ENCODE data around the gene CCDC171.
"Not testable (repeated sequence)": the region's sequence is repeated elsewhere in the genome, so short reads cannot be mapped to it uniquely, and the experiment has no call there.

The CCDC171 gene

GRCh38 chr9:15693701-15694100, 140.9 kb downstream of the CCDC171 start:
- DNase-seq (ENCODE audit: low read depth, low spot score): no peak

DNA sequence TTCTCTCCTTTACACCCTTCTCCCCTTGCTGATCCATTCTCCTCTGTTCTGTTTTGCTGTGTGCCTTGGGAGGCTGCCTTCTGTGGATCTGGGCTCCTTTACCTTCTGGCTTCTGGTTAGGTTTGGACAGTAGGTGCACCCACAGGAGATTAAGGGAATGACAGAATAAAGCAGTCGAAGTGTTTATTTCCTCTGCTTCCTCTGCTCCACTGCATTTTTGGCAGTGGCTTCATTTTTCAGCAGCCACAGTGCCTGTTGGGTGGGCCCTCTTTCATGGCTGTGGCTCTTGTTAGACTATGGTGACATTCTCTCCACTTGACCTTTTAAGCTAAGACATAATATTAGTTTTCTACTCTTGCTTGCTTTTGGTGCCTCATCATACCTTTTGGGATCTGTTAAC, 144.1 kb downstream of the CCDC171 start:
- DNase-seq (ENCODE audit: low read depth, low spot score): no peak

DNA sequence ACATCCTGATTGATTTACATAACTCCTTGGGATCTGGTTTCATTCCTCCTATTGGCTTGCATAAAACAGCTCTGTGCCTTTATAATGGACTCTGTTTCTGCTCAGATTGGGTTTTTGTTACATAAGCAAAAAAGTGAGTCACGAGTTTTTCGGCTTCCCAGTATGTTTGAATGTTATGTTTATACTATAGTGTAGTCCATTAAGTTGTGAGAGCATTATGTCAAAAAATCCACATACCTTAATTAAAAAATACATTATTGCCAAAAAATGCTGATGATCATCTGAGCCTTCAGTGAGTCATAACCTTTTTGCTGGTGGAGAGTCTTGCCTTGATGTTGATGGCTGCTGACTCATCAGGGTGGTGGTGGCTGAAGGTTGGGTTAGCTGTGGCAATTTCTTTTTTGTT, 144.6 kb downstream of the CCDC171 start:
- no peak for DNase-seq (ENCODE audit: low read depth, low spot score)

DNA sequence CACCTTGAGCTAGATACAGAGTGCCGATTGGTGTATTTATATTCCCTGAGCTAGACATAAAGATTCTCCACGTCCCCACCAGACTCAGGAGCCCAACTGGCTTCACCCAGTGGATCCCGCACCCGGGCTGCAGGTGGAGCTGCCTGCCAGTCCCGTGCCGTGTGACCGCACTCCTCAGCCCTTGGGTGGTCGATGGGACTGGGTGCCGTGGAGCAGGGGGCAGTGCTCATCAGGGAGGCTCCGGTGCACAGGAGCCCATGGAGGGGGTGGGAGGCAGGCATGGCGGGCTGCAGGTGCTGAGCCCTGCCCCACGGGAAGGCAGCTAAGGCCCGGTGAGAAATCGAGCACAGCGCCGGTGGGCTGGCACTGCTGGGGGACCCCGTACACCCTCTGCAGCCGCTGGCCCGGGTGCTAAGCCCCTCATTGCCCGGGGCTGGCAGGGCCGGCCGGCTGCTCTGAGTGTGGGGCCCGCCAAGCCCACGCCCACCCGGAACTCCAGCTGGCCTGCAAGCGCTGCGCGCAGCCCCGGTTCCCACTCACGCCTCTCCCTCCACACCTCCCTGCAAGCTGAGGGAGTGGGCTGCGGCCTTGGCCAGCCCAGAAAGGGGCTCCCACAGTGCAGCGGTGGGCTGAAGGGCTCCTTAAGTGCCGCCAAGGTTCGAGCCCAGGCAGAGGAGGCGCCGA, 147.2 kb downstream of the CCDC171 start:
- not testable (repeated sequence) for DNase-seq (ENCODE audit: low read depth, low spot score)

GRCh38 chr9:15707000-15707399, 154.2 kb downstream of the CCDC171 start:
- DNase-seq (ENCODE audit: low read depth, low spot score): no peak

DNA sequence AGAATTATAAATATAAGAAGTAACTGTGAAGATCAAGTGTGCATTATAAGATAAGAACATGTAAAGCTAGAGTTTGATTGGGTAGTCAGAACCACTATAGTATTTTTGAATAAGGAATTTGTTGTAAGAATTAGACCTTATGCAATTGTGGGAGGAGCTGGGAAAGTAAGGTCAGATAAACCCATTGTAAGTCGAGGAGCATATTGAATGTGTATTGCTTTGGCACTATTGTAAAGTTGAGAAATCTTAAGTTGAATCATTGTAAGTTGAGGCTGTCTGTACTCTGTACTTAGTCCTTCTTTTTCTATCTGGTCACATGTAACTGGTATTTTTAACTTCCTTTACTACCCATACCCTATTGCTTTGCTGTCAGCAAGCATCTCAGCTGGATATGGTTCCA, 158.7 kb downstream of the CCDC171 start:
- no peak for DNase-seq (ENCODE audit: low read depth, low spot score)

GRCh38 chr9:15711931-15712330, 159.1 kb downstream of the CCDC171 start:
- DNase-seq (ENCODE audit: low read depth, low spot score): no peak

GRCh38 chr9:15714746-15715145, 161.9 kb downstream of the CCDC171 start:
- no peak for DNase-seq (ENCODE audit: low read depth, low spot score)

DNA sequence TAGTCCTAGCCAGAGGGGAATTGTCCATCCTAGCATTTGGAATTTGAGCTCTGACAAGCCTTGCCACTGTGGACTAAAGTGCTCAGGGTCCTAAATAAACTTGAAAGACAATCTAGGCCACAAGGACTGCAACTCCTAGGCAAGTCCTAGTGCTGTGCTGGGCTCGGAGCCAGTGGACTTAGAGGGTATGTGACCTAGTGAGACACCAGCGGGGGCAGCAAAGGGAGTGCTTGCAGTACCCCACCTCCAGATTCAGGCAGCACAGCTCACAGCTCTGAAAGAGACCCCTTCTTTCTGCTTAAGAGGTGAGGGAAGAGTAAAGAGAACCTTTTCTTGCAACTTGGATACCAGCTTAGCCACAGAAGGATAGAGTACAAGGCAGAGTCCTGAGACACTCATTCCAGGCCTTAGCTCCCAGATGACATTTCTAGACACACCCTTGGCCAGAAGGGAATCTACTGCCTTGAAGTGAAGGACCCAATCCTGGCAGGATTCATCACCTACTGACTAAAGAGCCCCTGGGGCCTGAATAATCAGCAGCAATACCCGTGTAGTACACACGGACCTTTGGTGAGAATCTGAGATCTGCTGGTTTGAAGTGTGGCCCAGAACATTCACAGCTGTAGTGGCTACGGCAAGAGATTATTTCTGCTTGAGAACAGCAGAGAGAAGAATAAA, 164.6 kb downstream of the CCDC171 start:
- no peak for DNase-seq (ENCODE audit: low read depth, low spot score)

DNA sequence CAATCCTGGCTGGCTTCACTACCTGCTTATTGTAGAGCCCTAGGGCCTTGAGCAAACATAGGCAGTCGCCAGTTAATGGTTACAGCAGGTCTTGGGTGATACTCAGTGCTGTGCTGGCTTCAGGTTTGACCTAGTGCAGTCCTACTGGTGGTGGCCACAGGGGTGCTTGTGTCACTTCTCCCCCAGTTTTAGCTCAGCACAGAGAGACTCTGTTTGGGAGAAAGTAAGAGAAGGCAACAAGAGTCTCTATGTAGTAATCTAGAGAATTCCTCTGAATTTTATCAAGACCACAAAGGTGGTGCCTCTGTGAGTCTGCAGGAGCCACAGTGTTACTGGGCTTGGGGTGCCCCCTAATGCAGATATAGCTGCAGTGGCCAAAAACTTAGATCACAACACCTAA, 165.6 kb downstream of the CCDC171 start:
- no peak for DNase-seq (ENCODE audit: low read depth, low spot score)

- DNase-seq (ENCODE audit: low read depth, low spot score): no peak
These were observed 168.0 kb downstream of the CCDC171 start for GRCh38 chr9:15720861-15721260.

DNA sequence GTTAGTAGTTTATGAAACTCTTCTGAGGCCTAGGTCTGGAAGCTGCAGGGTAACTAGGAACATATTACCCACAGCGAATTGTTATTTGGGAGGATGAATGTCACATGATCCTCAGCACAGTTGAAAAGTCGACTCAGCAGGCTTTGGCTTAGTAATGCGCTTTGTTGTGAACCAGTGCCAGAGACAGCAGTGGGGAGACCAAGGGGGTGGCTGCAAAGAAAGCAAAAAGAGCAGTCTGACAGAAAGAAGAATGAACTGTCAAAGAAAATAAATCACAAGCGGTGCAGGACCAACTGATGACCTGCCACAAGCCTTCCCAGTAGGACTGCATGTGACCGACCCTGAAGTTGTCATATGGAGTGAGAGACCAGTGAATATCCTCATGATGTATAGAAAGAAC, 170.0 kb downstream of the CCDC171 start:
- DNase-seq (ENCODE audit: low read depth, low spot score): no peak

GRCh38 chr9:15724016-15724415, 171.2 kb downstream of the CCDC171 start:
- no peak for DNase-seq (ENCODE audit: low read depth, low spot score)

DNA sequence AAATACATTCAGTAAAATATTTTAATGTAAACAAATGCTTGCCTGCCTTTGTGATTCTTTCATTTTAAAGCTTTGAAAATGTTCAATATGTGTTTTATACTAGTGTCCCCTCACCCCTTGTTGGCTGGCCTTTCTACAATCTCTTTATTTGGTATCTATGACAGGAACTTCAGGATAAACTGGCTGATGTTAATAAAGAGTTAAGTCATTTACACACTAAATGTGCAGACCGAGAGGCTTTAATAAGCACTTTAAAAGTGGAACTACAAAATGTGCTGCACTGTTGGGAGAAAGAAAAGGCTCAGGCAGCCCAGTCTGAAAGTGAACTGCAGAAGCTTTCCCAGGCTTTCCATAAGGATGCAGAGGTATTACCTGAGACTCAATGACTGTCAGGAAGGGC, 171.8 kb downstream of the CCDC171 start:
- DNase-seq (ENCODE audit: low read depth, low spot score): no peak

- no peak for DNase-seq (ENCODE audit: low read depth, low spot score)
These were observed 173.1 kb downstream of the CCDC171 start for GRCh38 chr9:15725953-15726352.

DNA sequence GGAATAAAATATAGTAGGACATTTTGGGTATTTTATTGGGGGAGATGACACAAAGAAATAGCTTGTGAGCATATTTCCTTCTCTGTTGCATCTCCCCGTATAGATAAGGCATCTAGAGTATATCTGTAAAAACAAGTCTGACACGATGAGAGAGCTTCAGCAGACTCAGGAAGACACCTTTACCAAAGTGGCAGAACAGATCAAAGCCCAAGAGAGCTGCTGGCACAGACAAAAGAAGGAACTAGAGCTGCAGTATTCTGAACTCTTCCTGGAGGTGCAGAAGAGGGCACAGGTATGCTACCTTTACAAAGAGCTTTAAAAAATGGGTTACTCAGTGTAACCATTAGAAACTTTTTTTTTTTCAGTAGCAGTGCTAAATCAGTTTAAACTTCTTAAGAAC, 176.7 kb downstream of the CCDC171 start:
- DNase-seq (ENCODE audit: low read depth, low spot score): no peak

- no peak for DNase-seq (ENCODE audit: low read depth, low spot score)
These were observed 182.4 kb downstream of the CCDC171 start for GRCh38 chr9:15735083-15735857.

DNA sequence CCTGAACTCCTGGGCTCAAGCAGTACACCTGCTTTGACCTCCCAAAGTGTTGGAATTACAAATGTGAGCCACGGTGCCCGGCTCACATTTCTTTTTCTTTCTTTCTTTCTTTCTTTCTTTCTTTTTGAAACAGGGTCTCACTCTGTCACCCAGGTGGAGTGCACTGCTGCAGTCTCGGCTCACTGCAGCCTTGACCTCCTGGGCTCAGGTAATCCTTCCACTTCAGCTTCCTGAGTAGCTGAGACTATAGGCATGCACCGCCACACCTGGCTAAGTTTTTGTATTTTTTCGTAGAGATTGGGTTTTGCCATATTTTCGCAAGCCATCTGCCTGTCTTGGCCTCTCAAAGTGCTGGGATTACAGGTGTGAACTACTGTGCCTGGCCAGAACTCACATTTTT, 183.7 kb downstream of the CCDC171 start:
- DNase-seq (ENCODE audit: low read depth, low spot score): no peak

DNA sequence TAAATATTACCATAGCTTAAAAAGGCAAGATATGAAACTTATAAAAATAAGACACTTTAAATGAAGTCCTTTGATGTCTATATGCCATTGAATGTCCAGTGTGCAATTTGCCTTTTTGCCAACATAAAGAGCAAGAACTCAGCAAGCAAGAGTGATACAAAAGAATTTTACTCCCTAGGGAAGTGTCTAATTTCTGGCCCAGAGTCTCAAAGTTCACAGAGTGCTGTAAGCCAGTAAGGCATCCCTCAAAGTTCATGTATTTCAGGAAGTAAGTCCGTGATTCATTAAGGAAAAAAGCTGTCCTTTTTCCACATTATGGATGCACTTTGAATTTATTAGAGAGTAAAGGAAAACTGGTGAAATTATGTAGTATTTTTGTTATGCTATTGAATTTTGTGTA, 185.2 kb downstream of the CCDC171 start:
- DNase-seq (ENCODE audit: low read depth, low spot score): no peak

DNA sequence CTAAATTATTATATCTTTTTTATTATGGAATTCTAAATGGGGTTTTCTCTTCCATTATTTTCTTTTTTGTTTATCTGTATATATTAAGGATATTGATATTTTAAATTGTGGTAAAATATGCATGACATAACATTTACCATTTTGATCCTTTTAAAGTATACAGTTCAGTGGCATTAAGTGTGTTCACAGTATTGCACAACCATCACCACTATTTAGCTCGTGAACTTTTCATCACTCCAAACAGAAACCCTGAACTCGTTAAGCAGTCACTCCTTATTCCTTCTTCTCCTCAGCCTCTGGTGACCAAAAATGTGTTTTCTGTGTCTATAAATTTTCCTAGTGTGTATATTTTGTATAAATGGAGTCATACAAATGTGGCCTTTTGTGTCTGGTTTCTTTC, 188.2 kb downstream of the CCDC171 start:
- DNase-seq (ENCODE audit: low read depth, low spot score): no peak

DNA sequence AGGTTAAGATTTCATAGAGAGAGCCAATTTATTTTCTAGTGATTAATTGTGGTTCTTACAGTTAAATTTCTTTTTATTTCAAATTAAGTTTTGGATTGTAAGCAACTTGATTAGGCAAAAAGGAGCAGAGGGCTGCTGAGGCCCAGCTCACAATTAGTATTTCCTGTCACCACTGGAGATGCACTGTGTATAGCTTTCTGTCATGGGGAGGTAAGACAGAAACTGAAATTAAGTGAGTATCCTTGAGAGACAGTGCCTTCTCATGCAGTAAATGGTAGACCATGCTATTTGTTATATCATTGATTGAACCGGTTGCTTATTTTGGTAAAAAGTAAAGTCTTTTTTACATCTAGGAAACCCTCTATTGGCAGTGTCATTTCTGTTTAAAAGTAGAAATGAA, 190.7 kb downstream of the CCDC171 start:
- no peak for DNase-seq (ENCODE audit: low read depth, low spot score)

- DNase-seq (ENCODE audit: low read depth, low spot score): no peak
These were observed 191.4 kb downstream of the CCDC171 start for GRCh38 chr9:15744196-15744595.

DNA sequence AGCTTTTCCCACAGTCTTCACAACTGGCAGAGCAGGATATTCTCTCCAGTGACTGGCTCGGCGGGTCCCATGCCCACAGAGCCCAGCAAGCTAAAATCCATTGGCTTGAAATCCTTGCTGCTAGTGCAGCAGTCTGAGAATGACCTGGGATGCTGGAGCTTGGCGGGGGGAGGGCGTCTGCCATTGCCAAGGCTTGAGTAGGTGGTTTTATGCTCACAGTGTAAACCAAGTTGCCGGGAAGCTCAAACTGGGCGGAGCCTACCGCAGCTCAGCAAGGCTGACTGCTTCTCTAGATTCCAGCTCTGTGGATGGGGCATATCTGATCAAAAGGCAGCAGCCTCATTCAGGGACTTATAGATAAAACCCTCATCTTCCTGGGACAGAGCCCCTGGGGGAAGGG, 194.1 kb downstream of the CCDC171 start:
- no peak for DNase-seq (ENCODE audit: low read depth, low spot score)

Measured in activated naive CD8-positive, alpha-beta T cell treated with anti-CD3 and anti-CD28 coated beads, Interleukin-2, amount 50 U/mL, for 16 hours (primary cell).